Kidney (tissue), 14 donors: ENCODE measurements around the gene EFNA2. TPM values are rescaled to one million over a fixed set of nuclear protein-coding genes. Genes with fewer than 3 reads are reported as not detected.

ENCODE experiments used
- DNase-seq, 5 donors: peaks; one replicate each; pipeline ENCODE4 v3.0.0-alpha.2; 2013 to 2020
- FAIRE-seq: peaks from 2 replicates; lab custom pipeline; 2012; peaks lifted over from hg19 to GRCh38; lab: Jason Lieb, UNC
- H3K27ac ChIP-seq, 2 donors: one replicate each; pipeline ENCODE4 v1.7.0; 2013; ENCODE audit warnings: low read depth in 2 of 2, low read length in 2 of 2, inconsistent platforms in 1 of 2
- H3K27me3 ChIP-seq: one replicate; pipeline ENCODE4 v1.7.1; 2013; ENCODE audit warnings: low read length, inconsistent platforms; ENCODE audit not compliant: control insufficient read depth, insufficient read depth
- H3K36me3 ChIP-seq, 3 donors: one replicate each; pipeline versions ENCODE4 v1.7.0 to v1.7.1; 2013; ENCODE audit warnings: low read length in 3 of 3, control low read depth in 1 of 3, inconsistent platforms in 1 of 3; ENCODE audit not compliant: insufficient read depth in 3 of 3, control insufficient read depth in 2 of 3
- H3K4me1 ChIP-seq, 3 donors: one replicate each; pipeline versions ENCODE4 v1.7.0 to v1.7.1; 2013; ENCODE audit warnings: low read length in 3 of 3, inconsistent platforms in 1 of 3, low read depth in 1 of 3; ENCODE audit not compliant: control insufficient read depth in 2 of 3, insufficient read depth in 2 of 3
- H3K4me3 ChIP-seq, 3 donors: one replicate each; pipeline versions ENCODE4 v1.7.0 to v1.8.1; 2013; ENCODE audit warnings: low read length in 3 of 3, control low read depth in 1 of 3, inconsistent platforms in 1 of 3
- H3K9ac ChIP-seq, 3 donors: one replicate each; pipeline versions ENCODE4 v1.7.0 to v1.7.1; 2013; ENCODE audit warnings: low read length in 3 of 3, control low read depth in 1 of 3, inconsistent platforms in 1 of 3
- H3K9me3 ChIP-seq, 3 donors: one replicate each; pipeline versions ENCODE4 v1.7.0 to v1.7.1; 2013; ENCODE audit warnings: low read length in 3 of 3, control low read depth in 1 of 3, inconsistent platforms in 1 of 3; ENCODE audit not compliant: control insufficient read depth in 2 of 3, insufficient read depth in 1 of 3
- CTCF ChIP-seq: IDR thresholded peaks from 3 replicates; pipeline ENCODE4 v1.5.1; 2012; ENCODE audit warnings: mild to moderate bottlenecking, moderate library complexity, borderline replicate concordance; ENCODE audit not compliant: insufficient read depth; ENCODE audit errors: extremely low read depth
- intact Hi-C: fragments of 100-400 bp; cut with DNase I; formaldehyde crosslinking; loops from one replicate; pipeline ENCODE4 v1.11.1; 2022
- polyA plus RNA-seq: library from polyadenylated mRNA; stranded (reverse); fragments of 350-450 nt; fragmentation: Illumina TruSeq; extraction: RNeasy Lipid Tissue Mini Kit (QIAGEN cat#74804); gene quantifications from one replicate; pipeline ENCODE4 v1.2.3, GENCODE V29; 2014; ENCODE audit warnings: low read depth, low replicate concordance; ENCODE audit not compliant: insufficient read depth
- total RNA-seq: library from RNA; stranded (reverse); fragmentation: NEBNext Ultra II Directional; extraction: Animal tissue kit (Norgen Biotek cat#: 25700); gene quantifications from one replicate; pipeline ENCODE4 v1.2.1, GENCODE V29; 2021
- donor health status: control.
- donor health status: control.
- donor health status: control.
- donor health status: control.
- donor health status: control.
- donor health status: DM: yes; HTN: yes; CAD: no.
- donor health status: Normal renal cell carcinoma (clear cell type).

The EFNA2 gene
- total and polyA plus RNA-seq, 2 donors from 2014 or later = not detected

- H3K27me3 ChIP-seq = no peaks in the 10 kb centered on the region
- DNase-seq (no peak), FAIRE-seq (no peak)
- peaks cover 5 to 34% (median 17%) of the 10 kb centered on the region in 3 donors for H3K36me3 ChIP-seq
- H3K4me3 ChIP-seq = no peak overlapping the region
- H3K9ac ChIP-seq = no peak overlapping the region
- peaks cover 0 to 59% (median 23%) of the 10 kb centered on the region in 3 donors for H3K4me1 ChIP-seq
- intact Hi-C loops = no loop called here
- no peaks in the 10 kb centered on the region for H3K9me3 ChIP-seq
- H3K27ac ChIP-seq = peak overlapping the region; percentile 97
- TF ChIP-seq CTCF = no peak
These were observed 30.2 kb upstream of the EFNA2 start for GRCh38 chr19:1255186-1256161.

GRCh38 chr19:1256646-1257474, 28.8 kb upstream of the EFNA2 start:
- H3K9ac ChIP-seq = no peak overlapping the region
- FAIRE-seq (no peak), DNase-seq (no peak)
- peaks cover 0 to 65% (median 31%) of the 10 kb centered on the region in 3 donors for H3K4me1 ChIP-seq
- no peak overlapping the region for H3K27ac ChIP-seq
- no peaks in the 10 kb centered on the region for H3K9me3 ChIP-seq
- peaks cover 5 to 30% (median 17%) of the 10 kb centered on the region in 3 donors for H3K36me3 ChIP-seq
- no peak overlapping the region for H3K4me3 ChIP-seq
- no peak for TF ChIP-seq CTCF
- intact Hi-C loops = no loop called here
- H3K27me3 ChIP-seq = no peaks in the 10 kb centered on the region

- no peak overlapping the region for H3K9ac ChIP-seq
- DNase-seq (no peak), FAIRE-seq (no peak)
- H3K4me3 ChIP-seq = no peak overlapping the region
- H3K27ac ChIP-seq = peak overlapping the region; percentile 49 to 77
- intact Hi-C loops = no loop called here
- H3K4me1 ChIP-seq = peaks cover 0 to 70% (median 37%) of the 10 kb centered on the region in 3 donors
- H3K9me3 ChIP-seq = no peaks in the 10 kb centered on the region
- no peaks in the 10 kb centered on the region for H3K27me3 ChIP-seq
- peaks cover 5 to 30% (median 17%) of the 10 kb centered on the region in 3 donors for H3K36me3 ChIP-seq
- TF ChIP-seq CTCF = no peak
These were observed 28.1 kb upstream of the EFNA2 start for GRCh38 chr19:1257475-1258162.
